ENCODE data around the gene OR10H1. TPM values are rescaled to one million over a fixed set of nuclear protein-coding genes. Genes with fewer than 3 reads are reported as not detected.

The OR10H1 gene
- total and polyA plus RNA-seq, 9 of the 15 experiments (the other 6 are each of a cell fraction or from before 2014, with no cell fraction given): not detected

DNA sequence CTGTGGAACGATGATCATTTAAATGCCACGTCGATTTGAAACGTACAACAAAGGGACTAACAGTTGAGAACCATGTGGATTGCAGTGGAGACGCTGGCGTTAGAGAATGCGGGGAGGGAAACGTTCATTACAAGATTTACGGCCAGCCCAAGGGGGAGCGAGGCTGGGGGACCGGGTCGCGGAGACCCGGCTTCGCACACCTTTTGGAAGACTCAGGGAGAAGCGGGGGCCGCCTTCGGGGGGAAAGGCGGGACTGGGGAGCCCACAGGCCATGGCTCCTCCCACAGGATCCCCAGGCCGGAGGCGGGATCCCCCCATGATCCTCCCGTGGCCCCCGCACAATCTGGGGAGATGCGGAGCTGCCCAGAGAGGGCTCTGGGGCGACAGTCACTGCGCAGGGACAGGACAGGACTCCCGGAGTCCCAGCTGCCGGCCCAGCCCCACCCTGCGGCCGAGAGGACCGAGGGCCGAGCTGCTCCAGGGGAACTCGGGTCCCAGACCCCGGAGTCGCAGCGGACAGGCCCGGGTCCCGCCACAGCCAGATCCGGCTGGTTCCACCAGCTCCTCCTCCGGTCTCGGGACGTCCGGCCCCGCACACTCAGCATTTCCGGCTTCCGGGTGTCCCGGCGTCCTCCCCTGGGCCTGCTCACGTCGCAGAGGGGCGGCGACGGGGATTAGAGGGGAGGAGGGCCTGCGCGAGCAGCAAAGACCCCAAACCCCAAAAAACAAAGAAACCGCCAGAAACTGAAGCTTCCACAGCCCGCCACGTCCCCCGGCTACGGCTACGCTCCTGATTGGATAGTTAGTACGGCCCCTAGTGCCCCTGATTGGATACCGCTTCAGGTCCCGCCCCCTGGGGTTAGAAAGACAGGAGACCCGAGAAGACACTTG, 21.1 kb upstream of the OR10H1 start (continued):
- no peak; the same call in 1 of the 2 replicates for TF ChIP-seq ELK3 (CRISPR knock-in tag; IDR thresholded peaks at IDR 0.05)
- TF ChIP-seq ATF7 (IDR thresholded peaks at IDR 0.05): peak; percentile 84
- TF ChIP-seq ZNF561 (CRISPR knock-in tag; conservative IDR thresholded peaks at IDR 0.05): peak; percentile 73; the same call in 1 of the 2 replicates
- TF ChIP-seq CHD1 (IDR thresholded peaks at IDR 0.05; ENCODE audit: low read length): peak; percentile 77
- TF ChIP-seq ZNF407 (IDR thresholded peaks at IDR 0.05; ENCODE audit: low read depth): no peak
- peak; percentile 35 for TF ChIP-seq NEUROD1 (IDR thresholded peaks at IDR 0.05; ENCODE audit: borderline replicate concordance, low read depth, low read length, partially characterized antibody)
- TF ChIP-seq, protein P1, sequence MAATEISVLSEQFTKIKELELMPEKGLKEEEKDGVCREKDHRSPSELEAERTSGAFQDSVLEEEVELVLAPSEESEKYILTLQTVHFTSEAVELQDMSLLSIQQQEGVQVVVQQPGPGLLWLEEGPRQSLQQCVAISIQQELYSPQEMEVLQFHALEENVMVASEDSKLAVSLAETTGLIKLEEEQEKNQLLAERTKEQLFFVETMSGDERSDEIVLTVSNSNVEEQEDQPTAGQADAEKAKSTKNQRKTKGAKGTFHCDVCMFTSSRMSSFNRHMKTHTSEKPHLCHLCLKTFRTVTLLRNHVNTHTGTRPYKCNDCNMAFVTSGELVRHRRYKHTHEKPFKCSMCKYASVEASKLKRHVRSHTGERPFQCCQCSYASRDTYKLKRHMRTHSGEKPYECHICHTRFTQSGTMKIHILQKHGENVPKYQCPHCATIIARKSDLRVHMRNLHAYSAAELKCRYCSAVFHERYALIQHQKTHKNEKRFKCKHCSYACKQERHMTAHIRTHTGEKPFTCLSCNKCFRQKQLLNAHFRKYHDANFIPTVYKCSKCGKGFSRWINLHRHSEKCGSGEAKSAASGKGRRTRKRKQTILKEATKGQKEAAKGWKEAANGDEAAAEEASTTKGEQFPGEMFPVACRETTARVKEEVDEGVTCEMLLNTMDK (IDR thresholded peaks at IDR 0.05; ENCODE audit: borderline replicate concordance, insufficient read depth, low read depth, low read length, poor library complexity, severe bottlenecking): no peak
- TF ChIP-seq FUS (optimal IDR thresholded peaks at IDR 0.05; ENCODE audit: low read depth, low read length): peak; percentile 76
- no peak for TF ChIP-seq ZNF12 (CRISPR knock-in tag; IDR thresholded peaks at IDR 0.05)
- no peak for TF ChIP-seq ZZZ3 (IDR thresholded peaks at IDR 0.05)
- no peak for TF ChIP-seq BCL6 (CRISPR knock-in tag; IDR thresholded peaks at IDR 0.05)
- no peak for TF ChIP-seq DACH1 (IDR thresholded peaks at IDR 0.05; ENCODE audit: partially characterized antibody)
- no peak for TF ChIP-seq CBFA2T2 (conservative IDR thresholded peaks at IDR 0.05)
- no peak for TF ChIP-seq ZNF707 (CRISPR knock-in tag; conservative IDR thresholded peaks at IDR 0.05)
